ENCODE results near the gene LGALS9C.
"Not testable (repeated sequence)": the region's sequence is repeated elsewhere in the genome, so short reads cannot be mapped to it uniquely, and the experiment has no call there.

- TF ChIP-seq CTCF (conservative IDR thresholded peaks at IDR 0.05 in 1 of 2, IDR thresholded peaks at IDR 0.05 in 1 of 2; ENCODE audit: low read depth in 1 of 2, low read length in 2 of 2); EZH2 (IDR thresholded peaks at IDR 0.05; ENCODE audit: low read length, missing control alignments): not testable (repeated sequence)
These were observed 66.3 kb downstream of the LGALS9C start for GRCh38 chr17:18542907-18543306.
